Fibroblast of skin of left quadriceps (primary cell): ENCODE data around the gene CEPT1.
"Not testable (repeated sequence)": the region's sequence is repeated elsewhere in the genome, so short reads cannot be mapped to it uniquely, and the experiment has no call there.

Experiments used
- DNase-seq, 2 experiments: peaks; one replicate each; pipeline ENCODE4 v3.0.0-alpha.2; 2013; ENCODE audit warnings: low read depth in 2 of 2

The CEPT1 gene

DNA sequence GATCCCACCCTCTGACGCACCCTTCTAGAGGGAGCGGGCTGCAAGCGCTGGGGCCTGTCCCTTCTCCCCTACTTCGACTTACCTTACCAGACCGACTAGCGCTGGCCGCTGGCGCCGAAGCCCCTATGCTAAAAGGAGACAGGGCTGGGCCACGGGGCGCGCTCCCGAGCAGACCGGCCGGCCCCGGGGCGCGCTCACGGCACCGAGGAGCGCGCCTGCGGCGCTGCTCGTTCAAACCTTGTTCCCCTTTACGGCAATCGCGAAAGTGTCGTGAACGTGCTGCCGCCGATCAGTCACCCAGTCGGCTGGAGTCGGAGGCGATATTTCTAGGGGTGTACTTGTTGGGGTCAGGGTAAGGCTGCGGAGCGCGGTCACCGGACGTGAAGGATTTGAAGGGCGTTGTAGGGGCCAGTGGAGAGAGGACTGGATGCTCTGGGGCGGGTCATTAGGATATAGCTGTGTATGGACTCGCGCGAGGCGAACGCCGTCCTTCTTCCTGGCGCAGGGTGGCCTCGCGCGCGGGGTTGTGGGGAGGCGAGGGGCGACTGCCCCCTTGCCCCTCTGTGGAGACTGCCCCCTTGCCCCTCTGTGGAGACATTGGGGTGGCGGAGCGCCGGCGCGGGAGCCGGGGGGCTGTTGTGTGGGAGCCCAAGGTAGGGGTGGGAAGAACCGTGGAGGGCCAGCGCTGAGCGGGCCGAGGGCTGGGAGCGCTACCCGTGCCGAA lies at the start of gene CEPT1, which contains the start of gene DRAM2:
Gene CEPT1, plus strand, starts transcription at position 268 of the 724 bp plus-strand sequence. CDS start 7,492 bp downstream, outside the sequence.
Gene DRAM2, minus strand, starts transcription at position 138 of the 724 bp plus-strand sequence. CDS start 8,539 bp downstream, outside the sequence.
- DNase-seq = peak; percentile 85 to 88

GRCh38 chr1:111095421-111095820 lies 44.6 kb upstream of the CEPT1 start:
- DNase-seq = not testable (repeated sequence)

- DNase-seq = no peak
These were observed 42.5 kb upstream of the CEPT1 start for GRCh38 chr1:111097356-111098099.

GRCh38 chr1:111099289-111099688 lies 40.7 kb upstream of the CEPT1 start:
- DNase-seq = no peak

DNA sequence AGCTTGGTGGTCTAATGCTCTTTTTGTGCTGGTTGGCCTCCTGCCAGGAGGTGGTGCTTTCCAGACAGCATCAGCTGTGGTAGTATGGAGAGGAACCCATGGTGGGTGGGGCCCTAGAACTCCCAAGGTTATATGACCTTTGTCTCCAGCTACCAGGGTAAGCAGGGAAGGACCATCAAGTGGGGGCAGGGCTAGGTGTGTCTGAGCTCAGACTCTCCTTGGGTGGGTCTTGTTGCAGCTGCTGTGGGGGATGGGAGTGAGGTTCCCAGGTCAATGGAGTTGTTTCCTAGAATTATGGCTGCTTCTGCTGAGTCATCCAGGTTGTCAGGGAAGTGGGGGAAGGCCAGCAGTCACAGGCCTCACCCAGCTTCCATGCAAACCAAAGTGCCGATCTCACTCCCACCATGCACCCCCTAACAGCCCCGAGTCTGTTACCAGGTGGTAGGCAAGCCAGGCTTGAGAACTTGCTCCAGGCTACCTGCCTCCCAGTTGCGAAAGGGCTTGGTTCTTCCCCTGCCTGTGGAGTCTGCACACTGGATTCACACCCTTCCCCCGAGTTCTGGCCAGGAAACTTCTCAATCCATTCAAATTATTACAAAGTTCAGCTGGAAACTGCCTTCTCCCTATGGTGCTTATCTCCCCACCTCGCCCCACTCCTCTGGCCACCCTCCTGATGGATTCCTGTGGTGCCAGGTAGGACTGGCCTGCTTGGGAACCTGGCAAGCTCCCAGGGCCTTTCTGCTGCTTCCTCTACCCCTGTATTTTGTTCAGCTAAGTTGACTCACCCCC lies 38.0 kb upstream of the CEPT1 start:
- no peak for DNase-seq

GRCh38 chr1:111104981-111105380 lies 35.0 kb upstream of the CEPT1 start:
- no peak for DNase-seq

DNA sequence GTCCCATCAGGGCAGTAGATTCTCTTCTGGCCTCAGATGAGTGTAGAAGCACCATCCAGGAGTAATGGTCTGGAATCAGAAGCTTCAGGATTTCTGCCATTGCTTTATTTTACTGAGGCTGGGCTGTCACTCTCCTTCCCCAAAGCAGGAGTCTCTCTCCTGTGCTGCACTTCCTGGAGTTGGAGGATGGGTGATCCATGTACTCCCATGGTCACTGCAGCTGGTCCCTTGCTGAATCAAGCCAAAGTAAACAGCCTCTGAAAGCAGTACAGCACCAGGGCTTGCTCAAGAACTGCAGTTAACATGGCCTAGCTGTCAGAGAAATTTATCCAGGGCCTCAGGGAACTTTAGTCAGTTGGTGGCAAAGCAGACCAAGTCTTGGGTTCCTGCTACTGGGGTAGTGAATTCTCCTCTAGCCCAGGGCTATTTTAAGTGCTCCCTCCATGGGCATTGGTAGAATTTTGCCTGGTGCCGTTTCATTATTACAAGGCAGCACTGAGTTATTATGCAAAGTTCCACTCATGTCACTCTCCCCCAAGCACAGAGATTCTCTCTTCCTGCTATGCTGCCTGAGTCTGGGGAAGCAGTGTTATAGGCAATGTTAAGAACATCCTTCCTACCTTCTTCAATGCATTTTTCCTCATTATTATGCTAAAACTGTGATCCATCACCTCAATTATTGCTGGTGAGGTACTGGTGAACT lies 29.7 kb upstream of the CEPT1 start:
- DNase-seq = no peak

DNA sequence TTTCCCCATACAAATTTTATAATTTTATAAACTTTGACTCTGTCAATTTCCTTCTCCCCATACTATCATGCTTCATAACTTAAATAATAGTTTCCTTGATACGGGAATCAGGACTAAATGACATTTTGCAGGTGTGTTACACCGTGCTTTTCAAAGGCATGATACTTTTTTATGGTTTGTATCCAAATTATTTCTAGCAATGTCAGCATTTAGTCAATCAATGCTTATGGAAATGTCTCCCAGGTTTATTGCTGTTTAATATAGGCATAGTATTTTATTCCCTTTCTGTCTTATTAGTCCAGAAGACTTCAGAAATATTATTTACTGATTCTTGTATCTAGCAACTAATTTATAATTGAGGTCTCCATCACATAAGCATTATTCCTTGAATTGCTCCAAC lies 23.5 kb upstream of the CEPT1 start:
- no peak for DNase-seq

DNA sequence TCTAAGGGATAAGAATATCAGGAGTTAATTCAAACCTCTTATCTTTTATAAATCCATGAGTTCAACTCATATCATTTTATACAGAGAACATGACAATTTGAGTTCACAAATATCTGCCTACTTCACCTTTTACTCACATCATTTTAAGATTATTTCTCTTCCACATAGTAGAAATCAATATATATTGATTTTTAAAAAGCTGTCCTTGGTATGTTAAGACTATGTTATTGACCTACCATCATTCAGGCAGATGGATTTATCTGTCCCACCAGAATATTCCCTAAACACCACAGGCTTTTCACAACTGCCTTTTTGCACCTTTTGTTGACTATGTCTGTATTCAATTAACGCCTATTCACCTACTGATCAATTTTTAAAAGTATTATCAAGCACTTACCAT lies 13.7 kb upstream of the CEPT1 start:
- DNase-seq = no peak

- DNase-seq = no peak
These were observed 11.9 kb upstream of the CEPT1 start for GRCh38 chr1:111127923-111128643.

- DNase-seq = no peak
These were observed 10.6 kb upstream of the CEPT1 start for GRCh38 chr1:111129376-111129775.

DNA sequence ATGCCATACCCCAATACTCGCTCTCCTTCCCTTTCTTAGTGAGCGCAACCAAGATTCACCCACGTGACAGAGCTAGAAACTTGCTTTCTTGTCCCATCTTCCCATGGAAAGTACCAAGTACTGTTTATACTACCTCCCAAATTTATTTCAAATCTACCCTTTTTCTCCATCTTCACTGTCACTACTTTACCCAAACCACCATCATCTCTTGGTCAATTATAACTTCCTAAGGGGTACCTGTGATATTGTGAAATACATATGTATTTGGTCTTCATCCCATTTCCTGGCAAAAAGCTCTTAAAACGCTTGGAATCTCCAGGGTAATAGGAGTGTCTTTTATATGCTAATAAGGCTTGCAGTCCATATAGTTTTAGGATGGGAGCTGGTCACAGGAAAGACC lies 8.3 kb upstream of the CEPT1 start:
- no peak for DNase-seq

DNA sequence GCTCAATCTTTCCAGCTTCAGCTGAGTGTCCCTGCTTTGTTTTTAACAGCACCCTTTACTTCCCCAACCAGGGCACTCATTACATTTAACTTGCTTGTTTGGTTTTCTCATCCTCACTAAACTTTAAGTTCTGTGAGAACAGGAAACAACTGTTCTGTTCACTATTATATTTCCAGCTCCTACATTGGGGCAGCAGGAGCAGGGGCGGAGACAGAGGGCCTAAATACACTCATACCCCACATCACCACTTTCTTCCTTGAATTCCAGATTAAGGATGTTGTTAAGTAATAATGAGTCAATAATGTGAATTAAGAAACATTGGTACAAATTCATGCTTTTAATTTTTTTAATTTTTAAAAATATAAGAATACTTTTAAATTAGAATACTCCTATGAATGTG lies 6.2 kb upstream of the CEPT1 start:
- no peak for DNase-seq

- DNase-seq = peak in 1 of 2 experiments; percentile 26
These were observed 583 bp upstream of the CEPT1 start for GRCh38 chr1:111139324-111139955.

DNA sequence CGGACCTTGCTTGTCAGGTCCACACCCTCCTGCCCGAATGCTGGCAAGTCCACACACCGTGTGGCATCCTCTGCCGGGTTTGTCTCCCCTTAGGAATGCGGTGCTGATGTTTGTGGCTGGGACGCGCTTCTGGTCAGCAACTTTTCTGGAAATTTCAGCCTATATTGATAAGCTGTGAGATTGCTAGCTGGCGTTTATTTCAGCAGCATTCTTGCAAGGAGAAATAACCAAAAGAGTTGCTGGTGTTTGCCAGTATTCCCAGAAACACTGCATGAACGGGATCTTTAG lies 601 bp downstream of the CEPT1 start:
- no peak for DNase-seq

GRCh38 chr1:111141245-111142220 lies 1.5 kb downstream of the CEPT1 start:
- no peak for DNase-seq

GRCh38 chr1:111142356-111142975 lies 2.4 kb downstream of the CEPT1 start:
- DNase-seq = no peak

GRCh38 chr1:111145542-111145941 lies 5.5 kb downstream of the CEPT1 start:
- no peak for DNase-seq
